UCSD-AML1 (cell line): ENCODE measurements around the gene SUPT20H.

Experiments
- DNase-seq: peaks from one replicate; lab custom pipeline; 2025; ENCODE audit not compliant: unreplicated experiment; lab: John Stamatoyannopoulos, UW

SUPT20H gene

DNA sequence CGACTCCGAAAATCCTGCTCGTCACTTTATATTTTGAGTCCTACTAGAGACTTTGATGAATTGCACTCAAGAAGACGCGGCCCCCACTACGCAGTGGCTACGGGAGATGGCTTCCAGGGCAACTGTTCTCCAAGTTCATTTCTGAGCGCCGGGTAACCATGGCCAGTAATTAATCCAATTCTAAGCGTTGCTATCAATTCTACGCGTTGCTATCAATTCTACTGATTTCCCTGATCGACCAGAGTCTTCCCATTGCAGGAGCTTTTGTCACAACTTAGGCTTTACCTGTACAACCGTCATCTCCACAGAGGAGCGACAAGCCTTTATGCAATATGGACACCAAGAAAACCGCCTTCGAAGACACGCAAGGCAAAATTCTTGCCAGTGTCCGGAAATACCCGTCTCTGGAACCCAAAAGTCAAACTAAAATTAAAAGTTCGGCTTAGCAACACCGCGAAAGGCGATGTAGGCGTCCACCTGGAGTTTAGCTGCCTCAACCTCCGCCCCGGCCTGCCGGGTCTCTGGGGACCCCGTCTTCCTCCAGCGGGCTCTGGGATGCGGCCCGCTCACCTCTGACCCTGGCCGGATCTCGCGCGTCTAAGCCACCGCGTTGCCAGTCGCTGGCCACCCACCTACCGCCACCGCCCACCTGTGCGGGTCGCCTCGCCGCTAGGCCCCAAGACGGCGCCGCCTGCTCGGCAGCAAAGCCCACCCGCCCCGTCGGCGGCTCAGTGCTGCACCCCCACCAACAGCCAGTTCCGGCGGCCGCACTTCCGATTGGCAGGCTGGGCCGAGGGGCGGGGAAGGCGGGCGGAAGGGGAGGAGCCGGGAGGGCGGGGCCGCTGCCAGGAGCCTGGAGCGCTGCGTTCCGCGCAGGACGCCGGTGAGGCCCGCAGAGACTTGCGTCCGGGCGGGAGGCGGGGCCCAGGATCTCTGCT lies at the start of gene SUPT20H:
Gene SUPT20H, minus strand, starts transcription at position 779 of the 938 bp plus-strand sequence. CDS start 8,198 bp downstream, outside the sequence.
- peak; percentile 93 for DNase-seq

DNA sequence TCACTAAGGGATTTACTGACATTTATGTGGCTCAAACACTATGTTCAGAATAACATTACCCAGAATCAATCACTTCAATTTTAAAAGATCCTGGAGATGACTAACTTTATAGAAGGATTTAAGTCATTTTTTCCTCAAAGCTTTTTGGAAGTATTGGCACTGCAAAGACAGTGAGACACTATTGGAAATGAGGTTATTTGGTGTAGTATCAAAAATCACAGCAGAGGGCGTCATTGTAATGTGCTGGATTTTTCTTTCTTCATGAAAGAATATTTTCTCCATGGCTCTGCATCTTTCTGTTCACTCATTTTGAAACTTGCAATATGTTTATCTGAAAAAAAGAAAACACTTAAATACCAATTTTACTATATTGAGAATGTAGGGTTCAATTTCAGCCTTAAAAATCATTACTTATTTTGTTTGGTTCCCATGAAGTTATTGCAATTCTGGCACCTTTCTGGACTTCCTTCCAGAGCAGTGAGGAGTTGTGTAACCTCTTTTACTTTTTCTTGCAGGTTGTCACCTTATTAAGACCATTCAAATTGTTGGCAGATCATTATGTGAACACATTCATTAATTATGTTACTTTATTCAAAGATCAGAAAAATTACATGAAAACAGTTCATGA lies 49.7 kb upstream of the SUPT20H start:
- DNase-seq = no peak

GRCh38 chr13:37107868-37108267 lies 48.4 kb upstream of the SUPT20H start:
- DNase-seq = no peak

DNA sequence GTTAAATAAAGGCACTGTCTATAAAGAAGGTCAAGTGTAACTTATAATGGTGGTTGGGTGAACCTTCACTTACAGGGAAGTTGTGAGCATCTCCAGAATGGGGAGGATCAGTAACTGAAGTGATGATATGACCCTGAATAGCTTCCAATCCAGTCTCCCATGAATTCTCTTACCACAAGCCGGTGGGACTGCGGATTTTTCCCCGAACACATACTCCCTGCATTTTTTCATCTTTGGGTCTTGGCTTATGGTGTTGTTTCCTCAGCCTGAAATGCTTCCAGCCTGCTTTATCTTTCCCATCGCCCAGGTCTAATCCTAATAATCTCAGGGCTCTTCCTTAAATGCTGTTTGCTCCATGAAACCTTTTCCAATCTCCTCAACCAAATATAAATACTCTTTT lies 48.0 kb upstream of the SUPT20H start:
- DNase-seq = no peak

DNA sequence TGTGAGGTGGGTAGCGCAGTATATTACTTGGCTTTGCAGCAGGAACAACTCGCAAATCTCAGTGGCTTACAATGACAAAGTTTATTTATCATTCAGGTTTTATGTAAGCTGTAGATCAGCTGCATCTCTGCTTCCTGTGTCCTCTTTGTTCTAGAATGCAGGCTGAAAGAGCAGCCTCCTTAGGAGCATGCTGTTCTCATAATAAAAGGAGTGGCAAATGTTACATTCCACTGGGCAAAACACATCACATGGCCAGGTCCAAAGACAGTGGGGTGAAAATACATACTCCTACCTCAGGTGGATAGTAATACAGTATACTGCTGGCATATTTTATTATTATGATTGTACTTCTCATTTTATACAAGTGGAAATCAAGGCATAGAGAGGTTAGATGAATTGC lies 47.2 kb upstream of the SUPT20H start:
- DNase-seq = no peak

DNA sequence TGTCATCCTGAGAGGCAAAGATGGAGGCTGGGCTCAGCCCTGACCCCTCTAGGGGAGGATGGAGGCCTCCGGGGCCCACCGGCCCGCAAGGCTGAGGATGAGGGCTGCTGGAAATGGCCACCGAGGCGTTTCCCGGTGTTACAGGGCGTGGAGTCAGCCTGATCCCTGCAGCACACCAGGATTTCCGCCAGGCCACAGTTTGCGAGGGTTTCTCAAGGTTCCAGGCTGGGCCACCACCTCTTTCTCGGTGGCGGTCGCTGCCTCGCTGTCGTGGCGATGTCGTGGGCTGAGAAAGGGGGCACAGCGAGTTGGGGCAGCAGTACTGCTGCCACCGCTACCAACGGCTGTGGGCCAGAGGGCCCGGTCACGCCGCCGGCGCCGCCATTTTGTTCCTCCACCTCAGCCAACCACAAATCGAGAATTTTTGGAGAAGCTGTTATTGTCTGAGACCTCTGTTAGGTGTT lies 45.8 kb upstream of the SUPT20H start, which contains the start of gene CSNK1A1L:
Gene CSNK1A1L, minus strand, starts transcription at position 414 of the 464 bp plus-strand sequence. Its CDS starts 408 bp downstream, at position 6.
- no peak for DNase-seq

GRCh38 chr13:37102896-37103295 lies 43.4 kb upstream of the SUPT20H start:
- DNase-seq = no peak

DNA sequence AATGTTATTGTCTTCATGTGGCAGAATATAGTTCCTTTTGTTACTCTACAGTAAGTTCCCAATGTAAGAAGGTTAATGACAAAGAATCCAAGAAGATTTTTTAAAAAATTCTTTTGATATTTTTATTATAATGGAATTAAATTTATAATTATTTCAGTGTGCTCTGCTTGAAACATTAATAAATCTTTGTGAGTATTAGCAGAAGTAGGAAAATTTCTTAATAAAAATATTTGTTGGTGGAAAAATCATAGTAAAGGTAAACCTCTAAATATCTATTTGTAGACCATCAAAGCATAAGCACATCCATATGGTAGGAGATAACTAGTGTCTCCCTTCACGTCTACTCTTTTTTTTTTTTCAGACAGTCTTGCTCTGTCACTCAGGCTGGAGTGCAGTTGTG lies 41.7 kb upstream of the SUPT20H start:
- DNase-seq = no peak

- no peak for DNase-seq
Measured at GRCh38 chr13:37100731-37101130, 41.2 kb upstream of the SUPT20H start.

DNA sequence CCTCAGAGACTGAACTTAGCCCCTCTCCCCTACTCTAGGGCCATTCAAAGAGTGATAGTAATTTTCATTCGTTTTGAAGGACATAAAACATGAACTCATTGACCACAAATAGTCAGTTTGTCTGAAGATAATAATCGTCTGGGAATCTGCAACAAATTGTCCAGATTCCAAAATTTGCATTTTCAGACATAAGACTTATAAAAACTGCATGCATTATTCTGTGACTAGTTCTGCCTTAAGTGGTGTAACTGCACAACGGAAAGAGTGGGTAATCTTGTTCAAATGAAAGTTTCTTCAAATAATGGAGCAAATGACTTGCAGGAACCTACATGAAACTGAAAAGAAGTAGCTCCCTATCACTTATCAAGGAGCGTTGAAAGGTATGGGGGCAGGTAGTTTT lies 37.6 kb upstream of the SUPT20H start:
- no peak for DNase-seq

DNA sequence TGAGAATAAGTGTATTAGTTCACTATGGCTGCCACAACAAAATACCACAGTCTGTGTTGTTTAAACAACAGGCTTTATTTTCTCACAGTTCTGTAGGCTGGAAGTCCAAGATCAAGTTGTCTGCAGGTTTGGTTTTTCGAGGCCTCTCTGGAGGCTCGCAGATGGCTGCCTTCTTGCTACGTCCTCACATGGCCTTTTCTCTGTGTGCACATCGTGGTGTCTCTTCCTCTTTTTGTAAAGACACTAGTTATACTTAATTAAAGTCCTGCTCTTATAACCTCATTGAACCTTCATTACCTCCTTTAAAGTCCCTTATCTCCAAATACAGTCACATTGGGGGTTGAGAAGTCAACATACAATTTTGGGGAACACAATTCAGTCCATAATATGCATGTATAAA lies 35.4 kb upstream of the SUPT20H start:
- DNase-seq = no peak

GRCh38 chr13:37094099-37094498 lies 34.6 kb upstream of the SUPT20H start:
- DNase-seq = no peak

- no peak for DNase-seq
Measured at GRCh38 chr13:37091835-37092234, 32.3 kb upstream of the SUPT20H start.

DNA sequence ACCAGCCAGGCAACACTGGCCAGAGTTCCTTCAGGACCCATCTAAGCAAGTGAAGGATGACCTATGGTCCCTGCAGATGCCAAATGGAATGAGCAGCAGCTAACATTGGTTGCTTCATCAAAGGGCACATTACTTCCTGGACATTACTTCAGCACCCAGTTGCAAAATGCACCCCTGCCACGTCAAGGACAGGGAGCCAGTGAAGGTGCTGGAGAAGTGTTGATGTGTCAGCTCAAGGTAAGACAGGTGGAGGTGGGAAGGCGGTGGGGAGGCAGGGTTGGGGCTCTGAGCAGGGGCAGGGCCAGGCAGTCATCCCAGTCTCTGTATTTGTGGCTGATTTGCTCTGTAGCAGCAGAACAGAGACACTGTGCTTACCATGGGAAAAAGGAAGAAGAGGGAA lies 31.4 kb upstream of the SUPT20H start:
- no peak for DNase-seq

DNA sequence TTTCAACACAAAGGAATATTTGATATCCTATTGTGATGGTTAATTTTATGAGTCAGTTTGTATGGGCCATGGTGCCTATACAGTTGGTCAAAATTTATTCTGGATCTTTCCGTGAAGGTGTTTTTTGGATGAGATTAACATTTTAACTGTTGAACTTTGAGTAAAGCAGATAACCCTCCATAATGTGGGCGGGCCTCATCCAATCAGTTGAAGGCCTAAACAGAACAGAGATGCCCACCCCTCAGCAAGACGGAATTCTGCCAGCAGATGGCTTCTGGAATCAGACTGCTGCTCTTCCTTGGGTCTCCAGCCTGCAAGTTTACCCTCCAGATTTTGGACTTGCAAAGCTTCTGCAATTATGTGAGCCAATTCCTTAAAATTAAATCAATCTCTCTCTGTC lies 30.0 kb upstream of the SUPT20H start:
- DNase-seq = no peak

DNA sequence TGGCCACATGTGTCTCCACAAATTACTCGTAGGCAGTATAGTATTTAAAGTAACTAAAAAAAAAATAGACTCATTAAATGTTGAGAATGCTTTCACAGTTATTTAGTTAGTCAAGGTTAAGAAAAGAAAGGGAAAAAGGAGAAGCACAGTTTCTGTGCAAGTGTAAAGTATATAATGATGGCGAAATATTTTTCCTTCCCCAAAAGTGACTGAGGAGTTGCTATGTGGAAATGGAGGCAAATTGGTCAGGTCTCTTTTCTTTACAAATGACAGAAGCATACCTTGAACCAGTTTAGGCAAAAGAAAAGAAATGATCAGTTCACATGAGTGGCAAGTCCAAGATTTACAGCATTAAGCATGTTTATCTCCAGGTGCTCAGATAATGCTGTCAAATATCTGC lies 28.0 kb upstream of the SUPT20H start:
- no peak for DNase-seq

GRCh38 chr13:37085606-37086005 lies 26.1 kb upstream of the SUPT20H start:
- no peak for DNase-seq

DNA sequence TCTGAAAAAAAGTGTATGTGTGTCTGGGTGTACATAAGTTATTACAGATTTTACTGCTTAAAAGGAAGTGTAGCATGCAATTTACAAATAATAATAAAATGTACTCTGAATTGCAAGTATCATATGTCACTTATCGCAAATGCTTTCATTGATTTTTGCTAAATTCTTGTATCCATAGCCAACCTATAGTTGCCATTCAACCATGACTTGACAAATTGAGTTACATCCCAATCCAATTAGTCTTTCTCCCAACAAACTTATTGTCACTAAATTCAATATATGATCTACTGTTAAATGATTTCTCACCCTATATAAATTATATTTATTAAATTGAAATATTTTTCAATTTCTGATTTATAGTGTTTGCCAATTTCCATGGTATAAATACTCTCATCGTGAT lies 17.3 kb upstream of the SUPT20H start:
- DNase-seq = no peak

- DNase-seq = no peak
Measured at GRCh38 chr13:37075164-37075563, 15.7 kb upstream of the SUPT20H start.

DNA sequence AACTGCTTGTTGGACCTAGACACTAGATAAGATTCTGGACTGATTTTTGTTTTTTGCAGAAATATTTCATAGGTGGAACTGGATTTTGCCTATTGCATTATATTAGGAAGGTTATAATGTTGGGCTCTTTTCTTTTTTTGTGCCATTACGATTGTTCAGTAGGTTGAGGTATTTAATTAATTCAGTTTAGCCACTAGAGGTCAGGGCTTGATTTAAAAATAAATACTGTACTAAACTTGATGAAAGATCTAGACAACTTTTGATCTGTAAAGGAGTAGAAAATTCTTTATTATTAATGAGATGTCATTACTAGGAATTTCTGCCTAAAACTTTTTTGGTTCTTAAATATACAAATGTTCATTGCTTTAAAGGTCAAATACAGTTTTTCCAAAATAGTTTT lies 15.2 kb upstream of the SUPT20H start:
- no peak for DNase-seq

- no peak for DNase-seq
Measured at GRCh38 chr13:37072024-37072423, 12.5 kb upstream of the SUPT20H start.

DNA sequence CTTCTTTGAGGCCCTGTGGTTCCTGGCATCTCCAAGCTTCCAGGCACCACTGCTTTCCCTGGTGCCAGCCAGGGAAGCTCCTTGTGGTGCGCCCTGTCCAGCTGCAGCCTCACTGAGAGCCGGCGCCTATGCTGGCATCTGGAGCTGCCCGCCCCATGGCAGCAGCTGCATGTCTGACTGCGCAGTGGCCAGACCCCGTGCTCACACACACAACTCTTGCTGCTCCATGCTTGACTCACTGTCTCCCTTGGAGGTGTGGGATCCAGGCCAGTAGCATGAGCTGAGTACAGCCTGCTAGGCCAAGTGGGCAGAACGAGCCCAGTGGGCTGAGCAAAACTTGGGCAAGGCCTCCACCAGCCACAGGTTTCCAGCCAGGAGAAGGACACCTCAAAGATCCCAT lies 11.5 kb upstream of the SUPT20H start:
- DNase-seq = no peak
